ENCODE results near the gene SRGAP1.
A peak's percentile ranks its signal among the peaks of the same experiment; 100 is the strongest.
"Not testable (repeated sequence)": the region's sequence is repeated elsewhere in the genome, so short reads cannot be mapped to it uniquely, and the experiment has no call there.

Gene SRGAP1

GRCh38 chr12:64063121-64063520 lies 218.6 kb downstream of the SRGAP1 start:
- DNase-seq = no peak

DNA sequence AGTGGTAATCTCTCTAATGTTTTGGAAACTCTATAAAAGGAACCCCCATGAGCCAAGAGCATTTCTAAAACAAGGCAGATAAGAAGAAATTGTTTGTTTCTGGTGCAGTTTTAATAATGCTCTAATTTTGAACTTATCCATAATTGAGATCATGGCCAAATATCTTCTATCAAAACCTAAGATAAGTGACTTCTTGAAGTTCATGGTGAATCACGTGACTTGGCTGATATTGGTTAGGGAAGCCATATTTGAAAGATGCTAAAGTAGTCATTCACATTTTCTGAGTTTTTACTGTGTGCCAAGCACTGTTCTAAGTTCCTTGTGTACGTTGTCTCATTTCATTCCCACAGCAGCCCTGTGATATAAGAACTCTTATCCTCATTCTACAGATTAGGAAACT lies 219.7 kb downstream of the SRGAP1 start:
- no peak for DNase-seq

DNA sequence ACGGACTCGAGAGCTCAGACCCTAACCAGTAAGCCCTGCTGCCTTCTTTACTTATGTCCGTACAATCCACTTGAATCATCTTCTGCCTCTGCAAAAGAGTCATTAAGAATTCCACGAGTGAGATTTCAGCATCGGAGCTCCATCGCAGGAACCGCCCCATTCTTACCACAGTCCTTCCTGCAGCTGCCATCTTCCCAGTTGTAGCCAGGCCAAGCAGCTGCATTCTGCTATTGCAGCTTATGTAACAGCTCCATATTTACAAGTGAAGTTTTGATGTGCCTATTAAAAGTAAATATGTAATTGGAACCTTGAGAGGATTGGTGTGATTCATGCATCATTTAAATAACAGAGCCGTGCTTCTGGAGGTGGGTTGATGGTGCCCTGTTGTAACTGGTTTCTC lies 220.2 kb downstream of the SRGAP1 start:
- DNase-seq = no peak

DNA sequence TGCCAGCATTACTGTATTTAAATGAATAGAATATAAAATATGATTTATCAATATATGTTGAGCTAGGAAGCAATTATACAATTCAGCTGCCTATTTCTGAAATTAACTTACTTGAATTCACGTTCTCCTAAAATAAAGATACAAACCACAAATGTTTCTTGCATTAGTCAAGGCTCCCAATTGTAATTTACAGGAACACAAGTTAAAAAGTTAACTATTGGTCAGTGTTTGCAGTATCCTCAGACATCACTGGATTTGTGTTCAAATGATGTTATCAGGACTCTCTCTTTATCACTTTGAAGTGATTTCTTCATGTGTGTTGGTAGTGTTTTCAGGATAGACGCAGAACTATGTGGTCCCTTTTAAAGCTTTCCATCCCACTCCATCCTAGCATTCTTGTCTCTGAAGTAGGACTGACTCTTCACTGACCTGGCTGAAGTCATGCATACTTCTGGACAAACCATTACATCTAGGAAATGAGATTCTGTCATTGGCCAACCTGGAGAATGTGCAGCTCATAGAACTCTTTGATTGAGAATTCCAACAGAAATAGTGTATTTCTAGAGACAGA lies 221.5 kb downstream of the SRGAP1 start:
- no peak for DNase-seq

GRCh38 chr12:64066776-64067175 lies 222.3 kb downstream of the SRGAP1 start:
- no peak for DNase-seq

- DNase-seq = no peak
Observed at GRCh38 chr12:64070454-64070853, 226.0 kb downstream of the SRGAP1 start.

DNA sequence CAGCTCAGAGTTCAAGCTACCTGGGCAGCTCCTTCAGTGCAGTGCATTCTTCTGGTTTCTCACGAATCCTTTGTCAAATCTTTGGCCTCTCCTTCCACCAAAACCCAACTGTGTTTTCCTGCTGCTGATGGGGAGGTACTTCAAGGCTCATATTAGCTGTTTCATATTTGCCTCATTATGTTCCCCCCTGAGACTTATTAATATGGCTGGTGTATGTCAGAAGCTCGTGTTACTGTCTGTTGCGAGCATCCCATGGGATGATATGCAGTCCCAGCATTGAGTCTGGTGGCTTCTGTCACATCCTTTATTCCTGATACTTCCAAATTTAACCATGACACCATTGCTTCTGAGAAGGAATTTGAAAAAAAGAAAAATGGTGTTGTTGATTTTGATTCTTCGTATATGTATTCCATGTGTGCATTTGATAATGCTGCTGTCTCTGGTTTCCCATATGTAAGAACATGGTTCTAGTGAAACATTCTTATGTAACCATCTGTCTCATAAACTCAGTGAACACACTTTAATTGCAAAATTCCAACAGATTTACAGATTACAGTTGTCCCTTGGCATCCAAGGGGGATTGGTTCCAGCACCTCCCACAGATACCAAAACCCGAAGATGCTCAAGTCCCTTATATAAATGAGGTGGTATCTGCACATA lies 228.5 kb downstream of the SRGAP1 start:
- DNase-seq = no peak

DNA sequence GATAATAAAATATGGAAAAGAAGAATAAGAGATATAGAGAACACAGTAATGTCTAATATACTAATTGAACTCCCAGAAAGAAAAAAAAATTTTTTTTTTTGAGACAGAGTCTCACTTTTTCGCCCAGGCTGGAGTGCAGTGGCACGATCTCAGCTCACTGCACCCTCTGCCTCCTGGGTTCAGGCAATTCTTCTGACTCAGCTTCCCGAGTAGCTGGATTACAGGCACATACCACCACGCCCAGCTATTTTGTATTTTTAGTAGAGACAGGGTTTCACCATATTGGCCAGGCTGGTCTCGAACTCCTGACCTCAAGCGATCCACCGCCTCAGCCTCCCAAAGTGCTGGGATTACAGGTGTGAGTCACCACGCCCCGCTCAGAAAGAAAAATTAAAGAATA lies 232.1 kb downstream of the SRGAP1 start:
- DNase-seq = not testable (repeated sequence)

DNA sequence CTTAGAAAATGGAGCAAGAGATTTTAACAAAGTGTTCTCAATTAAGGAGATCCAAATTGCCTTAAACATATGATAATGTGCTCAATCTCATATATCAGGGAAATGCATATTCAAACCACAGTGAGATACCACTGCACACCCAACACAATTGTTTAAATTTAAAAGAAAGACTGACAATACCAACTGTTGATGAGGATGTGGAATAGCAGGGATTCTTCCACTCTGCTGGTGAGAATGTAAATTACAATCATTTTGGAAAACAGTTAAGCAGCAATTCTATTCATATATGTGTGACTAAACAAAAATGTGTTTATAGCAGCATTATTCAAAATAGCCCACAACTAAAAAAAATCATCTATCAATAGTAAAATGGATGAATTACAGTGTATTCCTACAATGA lies 233.4 kb downstream of the SRGAP1 start:
- DNase-seq = no peak

DNA sequence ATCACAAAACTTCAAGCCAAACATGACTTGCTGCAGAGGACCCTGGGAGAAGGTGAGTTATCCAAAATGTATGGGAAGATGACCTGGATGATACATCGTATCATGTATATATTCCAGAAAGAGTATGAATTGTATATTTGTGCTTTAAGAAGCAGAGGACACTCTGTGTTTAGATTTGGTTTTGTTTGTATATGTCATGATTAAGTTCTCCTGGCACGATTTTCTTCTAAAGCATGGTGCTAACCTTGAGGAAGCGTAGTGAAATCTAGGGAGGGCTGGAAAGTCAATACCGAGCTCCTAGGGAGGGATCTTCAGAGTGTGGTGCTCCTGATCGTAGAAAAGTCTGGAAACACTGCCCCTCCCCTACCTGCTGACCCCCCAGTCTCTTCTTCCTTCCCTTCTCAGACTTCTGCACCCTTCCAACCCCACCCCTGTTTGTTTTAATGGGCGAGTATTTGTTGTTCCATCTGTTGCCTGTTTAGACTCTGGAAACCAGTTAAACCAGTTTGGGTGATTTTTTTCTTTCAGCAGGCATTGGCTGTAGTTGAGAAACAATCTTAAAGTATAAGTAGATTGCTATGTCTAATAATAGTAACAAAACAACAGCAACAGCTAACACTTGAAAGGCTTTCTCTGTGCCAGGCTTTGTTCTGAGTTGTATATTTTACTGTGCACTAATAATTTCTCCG lies 236.0 kb downstream of the SRGAP1 start:
- DNase-seq = no peak

DNA sequence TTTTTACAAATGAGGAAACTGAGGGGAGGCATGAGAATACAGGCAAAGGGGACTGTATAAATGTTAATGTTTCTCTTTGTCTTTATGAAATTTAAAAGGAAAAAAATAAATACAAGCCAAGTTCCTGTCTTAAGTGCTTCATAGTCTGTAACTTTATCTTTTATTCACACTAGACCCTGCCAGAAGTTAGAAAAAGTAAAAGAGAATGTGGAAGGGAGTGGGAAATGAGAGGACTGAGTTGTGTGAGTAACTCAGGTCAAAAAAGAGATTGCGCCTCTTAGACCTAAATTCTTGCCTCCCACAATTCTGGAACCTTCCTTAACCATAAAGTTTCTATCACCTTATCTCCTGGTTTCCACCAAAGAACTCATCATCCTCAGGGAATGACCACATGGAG lies 236.5 kb downstream of the SRGAP1 start:
- no peak for DNase-seq

- no peak for DNase-seq
Observed at GRCh38 chr12:64082116-64082515, 237.6 kb downstream of the SRGAP1 start.

- no peak for DNase-seq
Observed at GRCh38 chr12:64082866-64083268, 238.4 kb downstream of the SRGAP1 start.

DNA sequence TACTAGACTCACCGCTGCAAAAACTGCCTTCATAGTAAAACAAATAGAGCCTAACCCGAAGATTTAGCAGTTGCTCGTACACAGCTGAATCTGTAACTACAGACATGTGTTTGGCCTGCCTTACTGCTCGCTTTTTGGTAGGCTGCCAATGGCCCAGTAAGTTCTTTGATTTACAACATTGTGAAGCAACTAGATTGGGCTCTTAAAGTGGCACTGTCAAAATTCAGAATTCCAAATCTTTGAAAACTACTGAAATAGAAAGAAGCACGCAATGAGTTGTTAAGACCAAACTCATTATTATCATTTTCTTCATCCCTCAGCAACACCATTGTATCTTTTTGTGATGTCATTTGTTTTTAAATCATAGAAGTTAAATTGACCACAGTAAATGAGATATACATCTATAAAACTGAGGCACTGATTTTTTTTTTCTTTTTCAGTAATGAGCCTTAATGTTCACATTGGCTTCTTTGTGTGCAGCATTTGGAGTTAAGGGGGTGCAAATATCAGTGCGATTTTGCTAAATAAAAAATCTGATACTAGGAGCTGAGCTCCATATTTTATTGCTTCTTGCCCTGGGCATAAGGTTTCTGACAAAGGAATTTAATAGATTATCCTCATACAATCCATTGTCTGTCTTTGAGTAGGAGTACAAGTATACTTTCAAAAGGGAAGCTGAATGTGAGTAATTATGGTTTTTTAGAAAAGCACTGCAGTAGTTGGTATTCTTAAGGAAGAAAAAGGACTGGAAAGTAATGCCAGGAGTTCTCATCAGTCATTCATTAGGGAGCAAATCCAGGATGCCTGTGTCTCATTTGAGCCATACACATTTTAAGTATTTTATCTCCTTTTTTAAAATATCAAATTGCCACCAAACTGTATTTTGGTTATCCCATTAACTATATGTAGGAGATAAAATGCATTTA lies 239.0 kb downstream of the SRGAP1 start:
- DNase-seq = peak; percentile 51 to 77

DNA sequence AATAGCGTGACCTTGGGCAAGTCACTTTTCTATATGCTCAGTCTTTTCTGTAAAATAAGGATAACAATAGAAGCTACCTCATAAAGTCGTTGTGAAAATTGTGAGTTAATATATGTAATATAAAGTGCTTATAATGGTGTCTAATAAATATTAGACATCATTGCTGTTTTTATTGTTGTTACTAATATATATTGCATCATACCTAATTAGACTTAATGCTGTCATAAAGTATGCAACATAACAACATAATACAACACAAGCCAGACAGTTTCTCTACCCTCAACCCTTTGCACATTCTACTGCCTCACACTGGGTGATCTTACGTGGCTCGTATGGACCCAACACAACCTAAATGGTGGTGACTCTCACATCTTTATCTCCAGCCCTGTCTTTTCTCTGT lies 240.7 kb downstream of the SRGAP1 start:
- no peak for DNase-seq

GRCh38 chr12:64085996-64086395 lies 241.5 kb downstream of the SRGAP1 start:
- no peak for DNase-seq

GRCh38 chr12:64086946-64087345 lies 242.4 kb downstream of the SRGAP1 start:
- no peak for DNase-seq

DNA sequence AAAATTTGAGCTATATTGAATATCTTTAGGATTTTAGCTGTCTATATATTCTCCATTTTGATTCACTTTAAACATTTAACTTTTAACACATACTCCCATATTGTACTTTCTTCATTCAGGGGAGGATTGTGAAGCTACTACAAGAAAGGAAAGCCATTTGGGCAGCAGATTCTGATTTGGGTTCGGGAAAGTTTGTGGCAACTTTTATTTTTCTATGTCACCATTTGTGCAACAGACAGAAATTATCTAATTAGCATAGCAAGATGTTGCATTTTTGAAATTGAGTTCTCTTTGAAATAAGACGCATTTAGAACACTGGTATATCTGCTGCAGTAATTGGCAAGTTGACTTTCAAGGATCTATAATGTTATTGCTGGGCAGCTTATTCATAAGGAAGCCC lies 243.3 kb downstream of the SRGAP1 start:
- no peak for DNase-seq

- DNase-seq = peak in 1 of 2 donors; percentile 53
Observed at GRCh38 chr12:64088431-64089349, 244.2 kb downstream of the SRGAP1 start.

GRCh38 chr12:64090047-64090446 lies 245.5 kb downstream of the SRGAP1 start:
- DNase-seq = no peak

- DNase-seq = no peak
Observed at GRCh38 chr12:64091186-64091585, 246.7 kb downstream of the SRGAP1 start.
